Activated CD4-positive, alpha-beta T cell treated with anti-CD3 and anti-CD28 coated beads, Interleukin-2, amount 50 U/mL, for 24 hours (primary cell): ENCODE measurements around the gene TNIK.

Experiments used
- DNase-seq, 2 donors: peaks; one replicate each; pipeline ENCODE4 v3.0.0-alpha.2; 2020; ENCODE audit warnings: low read depth in 1 of 2, low spot score in 1 of 2

The TNIK gene

DNA sequence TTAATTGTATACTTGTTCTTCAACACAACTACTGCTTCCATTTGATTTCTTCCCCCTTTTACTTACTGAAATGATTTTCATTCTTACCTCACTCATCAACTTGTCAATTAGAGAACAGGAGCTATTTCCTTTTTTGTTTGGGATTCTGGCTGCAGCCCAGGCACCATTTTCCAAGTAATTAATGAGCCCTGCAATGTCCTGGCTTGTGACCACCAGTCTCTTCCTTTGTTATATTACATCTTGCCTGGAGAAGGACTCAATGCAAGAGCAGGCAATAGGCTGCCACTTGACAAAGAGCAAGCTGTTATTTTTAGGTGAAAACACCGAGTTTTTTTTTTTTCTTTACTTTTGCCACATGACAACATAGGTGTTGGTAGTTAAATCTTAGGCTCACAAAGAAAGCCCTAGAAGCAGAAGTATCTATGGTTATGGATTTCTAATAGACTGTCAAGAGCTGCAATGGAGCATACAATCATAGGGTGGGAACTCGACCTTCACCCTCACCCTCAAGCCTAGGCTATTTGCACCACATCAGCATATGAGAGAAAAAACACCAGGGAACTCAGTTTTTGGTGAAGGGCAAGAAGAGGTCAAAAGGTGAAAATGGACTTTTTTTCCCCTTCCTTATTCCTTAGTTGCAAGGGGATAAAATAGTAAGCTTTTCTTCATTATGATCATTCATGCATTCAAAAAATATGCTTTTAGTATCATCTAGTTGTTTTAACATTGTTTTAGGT, 114.9 kb downstream of the TNIK start:
- DNase-seq = no peak

DNA sequence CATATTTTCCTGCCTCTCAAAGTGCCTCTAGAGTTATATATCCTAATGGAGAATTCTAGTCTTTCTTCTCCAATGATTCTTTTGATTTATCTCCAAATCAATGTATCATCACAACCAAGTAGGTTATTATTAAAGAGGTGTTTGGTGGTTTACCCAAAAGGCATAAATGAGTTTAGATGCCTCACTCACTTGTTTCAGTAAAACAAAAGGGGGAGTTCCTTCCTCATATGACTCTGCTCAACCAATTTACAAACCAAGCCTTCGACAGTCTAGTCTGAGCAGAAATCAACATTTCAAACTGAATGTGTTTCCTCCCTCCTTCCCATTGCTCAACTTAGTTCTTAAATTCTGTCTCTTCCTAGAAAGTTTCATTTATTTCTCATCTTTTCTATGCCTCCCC, 116.5 kb downstream of the TNIK start:
- DNase-seq = no peak

DNA sequence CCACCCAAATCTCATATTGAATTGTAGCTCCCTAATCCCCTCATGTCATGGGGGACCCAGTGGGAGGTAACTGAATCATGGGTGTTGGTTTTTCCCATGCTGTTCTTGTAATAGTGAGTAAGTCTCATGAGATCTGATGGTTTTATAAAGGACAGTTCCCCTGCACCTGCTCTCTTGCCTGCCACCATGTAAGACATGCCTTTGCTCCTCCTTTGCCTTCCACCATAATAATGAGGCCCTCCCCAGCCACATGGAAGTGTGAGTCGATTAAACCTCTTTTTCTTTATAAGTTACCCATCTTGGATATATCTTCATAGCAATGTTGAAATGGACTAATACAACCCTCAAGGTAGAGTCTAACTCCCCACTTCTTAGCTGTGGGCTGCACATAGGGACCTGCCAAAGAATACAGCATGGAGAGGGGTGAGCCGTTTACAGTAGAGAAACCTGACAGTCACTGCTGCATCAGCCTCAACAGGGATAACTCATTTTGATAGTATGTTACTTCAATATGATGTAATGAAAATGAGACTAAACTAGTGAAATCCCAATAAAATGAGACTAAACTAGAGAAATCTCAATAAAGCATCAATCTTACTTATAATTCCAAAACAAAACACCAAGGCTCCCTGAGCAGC, 117.3 kb downstream of the TNIK start:
- no peak for DNase-seq

DNA sequence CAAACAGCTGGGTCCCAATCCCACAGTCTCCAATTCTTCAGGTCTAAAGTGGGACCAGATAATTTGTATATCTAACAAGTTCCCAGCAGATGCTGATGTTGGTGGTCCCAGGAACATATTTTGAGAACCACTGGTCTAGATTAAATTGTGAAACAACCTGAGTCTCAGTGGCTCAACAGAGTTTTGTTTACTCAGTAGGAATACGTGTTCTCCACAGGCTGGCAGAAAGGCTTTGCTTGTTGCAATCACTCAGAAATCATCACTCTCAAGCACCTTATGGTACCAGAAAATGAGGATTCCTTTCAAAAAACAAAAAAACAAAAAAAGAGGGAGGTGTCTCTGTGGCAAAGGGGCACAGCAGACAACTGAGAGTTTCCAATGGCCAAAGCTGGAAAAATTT, 118.0 kb downstream of the TNIK start:
- no peak for DNase-seq

DNA sequence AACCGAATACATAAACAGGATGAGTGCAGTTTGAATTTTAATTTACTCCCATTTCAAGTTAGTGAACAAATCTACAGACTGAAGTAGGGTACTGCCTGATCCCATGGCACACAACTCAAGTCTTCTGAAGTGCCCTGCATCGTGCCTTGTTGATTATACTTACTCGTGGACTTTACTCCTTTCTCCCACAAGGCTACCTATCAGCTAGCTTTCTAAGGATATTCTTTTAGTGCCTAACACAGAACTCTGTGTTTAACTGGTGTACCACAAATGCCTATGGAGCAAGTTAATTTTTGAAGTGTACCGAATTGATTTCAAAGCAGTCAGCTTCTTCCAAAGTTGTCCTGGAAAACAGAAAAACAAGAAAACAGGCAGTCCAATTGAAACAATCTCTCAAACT, 119.8 kb downstream of the TNIK start:
- DNase-seq = no peak

DNA sequence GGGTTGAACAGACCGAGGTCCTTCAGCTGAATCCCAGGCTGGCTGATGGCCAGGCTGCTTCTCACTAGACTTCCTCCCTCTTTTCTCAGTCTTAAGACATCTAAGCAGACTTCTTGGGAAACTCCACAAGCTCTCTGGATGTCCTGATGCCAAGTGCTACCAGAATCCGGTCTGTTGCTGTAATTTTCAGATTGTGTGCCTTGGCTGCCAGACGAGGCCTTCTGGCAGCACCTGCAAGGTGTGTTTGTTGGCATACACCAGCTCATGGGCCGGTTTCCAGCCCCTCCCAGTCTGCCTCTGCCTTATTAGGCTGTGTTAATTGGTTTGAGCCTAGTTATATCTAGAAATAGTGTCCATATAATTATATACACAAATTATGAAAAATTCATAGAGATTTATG, 120.6 kb downstream of the TNIK start:
- DNase-seq = no peak

DNA sequence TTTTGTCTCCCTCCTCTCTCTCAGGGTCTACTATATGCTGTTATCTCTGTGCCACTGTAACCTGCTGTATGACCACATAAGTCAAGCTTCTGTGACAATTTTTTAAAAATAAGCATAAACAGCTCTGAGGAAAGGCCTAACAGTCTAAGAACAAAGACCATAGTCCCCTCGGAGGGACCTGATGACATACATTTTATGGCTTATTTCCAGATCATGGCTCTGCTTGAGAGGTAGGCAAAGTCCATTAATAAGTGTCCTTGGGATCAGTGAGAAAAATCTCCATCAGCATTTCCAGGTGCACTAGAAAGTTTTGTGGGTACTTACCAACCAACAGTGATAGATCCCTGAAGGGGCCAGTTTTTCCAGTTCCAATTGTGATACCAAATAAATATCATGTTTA, 123.8 kb downstream of the TNIK start:
- no peak for DNase-seq

DNA sequence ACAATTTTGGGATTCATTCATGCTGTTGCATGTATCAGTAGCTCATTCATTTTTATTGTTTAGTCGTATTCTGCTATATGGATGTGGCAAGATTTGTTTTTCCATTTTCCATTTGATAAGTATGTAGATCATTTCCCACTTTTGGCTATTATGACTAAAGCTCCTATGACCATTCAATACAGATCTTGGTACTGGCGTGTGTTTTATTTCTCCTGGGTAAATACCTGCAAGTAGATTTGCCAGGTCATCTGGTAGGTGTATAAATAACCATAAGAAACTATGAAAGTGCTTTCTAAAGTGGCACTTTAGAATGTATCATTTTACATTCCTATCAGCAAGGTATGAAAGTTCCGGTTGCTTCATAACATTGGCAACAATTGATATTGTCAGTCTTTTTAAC, 124.6 kb downstream of the TNIK start:
- DNase-seq = no peak

DNA sequence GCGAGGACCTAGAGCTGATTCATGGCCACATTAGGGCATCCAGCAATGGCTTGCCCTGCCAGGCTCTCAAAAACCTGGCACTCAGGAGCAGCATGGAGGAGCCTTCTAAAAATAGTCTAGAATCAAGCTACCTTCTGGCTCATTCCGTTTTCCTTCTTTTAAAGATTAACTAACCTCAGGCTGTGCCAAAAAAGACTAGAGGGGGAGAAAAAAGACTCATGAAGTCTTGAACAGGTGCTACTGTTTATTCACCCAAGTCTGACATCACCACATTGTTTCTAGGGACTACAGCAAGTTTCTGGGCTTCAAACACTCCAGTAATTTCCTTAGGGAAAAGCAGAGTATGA, 125.8 kb downstream of the TNIK start:
- DNase-seq = no peak

DNA sequence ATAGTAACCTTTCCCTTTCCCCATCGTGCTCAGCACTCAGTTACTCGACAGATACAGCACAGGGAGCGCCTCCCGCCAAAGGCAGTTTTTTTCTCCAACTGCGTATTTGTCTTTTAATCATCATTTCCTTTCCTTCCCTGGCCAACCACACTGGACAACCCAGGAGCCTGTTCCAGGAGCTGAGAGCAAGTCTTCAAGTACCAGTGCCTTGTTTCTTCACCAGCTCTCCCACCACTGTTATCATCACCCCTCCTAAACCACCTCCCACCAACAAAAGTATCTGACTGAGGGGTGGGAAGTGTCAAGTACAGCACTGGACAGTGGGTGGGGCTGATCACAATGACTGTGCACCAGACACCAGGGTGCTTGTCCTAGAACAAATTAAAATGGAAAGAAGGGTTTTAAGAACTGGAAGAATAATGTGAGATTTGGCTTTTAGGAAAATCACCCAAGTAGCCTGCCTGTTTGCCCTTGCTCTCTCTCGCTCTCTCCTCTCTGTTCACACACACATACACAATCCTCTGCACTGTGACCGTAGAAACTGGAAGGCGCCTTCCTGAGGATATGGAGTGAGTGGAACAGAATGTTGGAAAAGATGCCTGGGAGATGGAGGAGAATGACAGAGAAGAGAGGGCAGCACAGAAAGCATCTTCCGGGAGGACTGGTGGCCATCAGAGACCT, 126.3 kb downstream of the TNIK start:
- DNase-seq = no peak

DNA sequence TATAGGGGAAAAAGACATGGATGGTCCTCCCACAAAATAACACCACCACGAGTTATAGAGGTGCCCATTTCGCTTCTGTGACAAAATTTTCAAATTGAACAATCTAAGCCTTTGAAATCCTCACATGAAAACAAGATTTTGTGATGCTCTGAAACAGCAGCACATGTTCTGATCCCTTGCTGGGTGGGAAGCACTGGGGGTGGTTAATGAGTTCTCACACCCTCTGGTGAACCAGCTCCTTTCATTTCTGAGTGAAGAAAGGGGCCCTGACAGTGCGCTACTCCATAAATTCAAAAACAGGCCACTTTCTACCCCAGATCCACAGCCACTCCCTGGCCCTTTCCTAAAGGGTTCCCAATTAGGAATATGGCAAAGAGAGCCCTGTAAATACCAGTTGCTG, 129.3 kb downstream of the TNIK start:
- no peak for DNase-seq

DNA sequence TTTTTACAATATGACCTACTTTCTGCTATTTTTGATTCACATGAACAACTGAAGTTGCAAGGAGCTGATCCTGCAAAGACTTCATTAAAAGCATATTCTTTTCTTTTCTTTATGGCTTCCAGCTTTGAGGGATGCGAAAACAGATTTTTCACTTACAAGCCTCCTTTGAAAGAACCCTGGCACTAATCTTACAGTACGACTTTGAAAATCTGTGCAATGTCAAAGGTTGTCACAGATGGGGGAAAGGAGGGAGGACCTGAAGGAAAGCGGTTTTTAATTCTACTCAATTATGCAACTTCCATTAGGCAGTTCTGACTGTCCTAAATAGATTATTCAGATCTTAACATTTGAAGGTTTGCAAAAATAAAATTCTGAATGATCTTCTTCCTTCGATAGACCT, 130.5 kb downstream of the TNIK start:
- DNase-seq = no peak

DNA sequence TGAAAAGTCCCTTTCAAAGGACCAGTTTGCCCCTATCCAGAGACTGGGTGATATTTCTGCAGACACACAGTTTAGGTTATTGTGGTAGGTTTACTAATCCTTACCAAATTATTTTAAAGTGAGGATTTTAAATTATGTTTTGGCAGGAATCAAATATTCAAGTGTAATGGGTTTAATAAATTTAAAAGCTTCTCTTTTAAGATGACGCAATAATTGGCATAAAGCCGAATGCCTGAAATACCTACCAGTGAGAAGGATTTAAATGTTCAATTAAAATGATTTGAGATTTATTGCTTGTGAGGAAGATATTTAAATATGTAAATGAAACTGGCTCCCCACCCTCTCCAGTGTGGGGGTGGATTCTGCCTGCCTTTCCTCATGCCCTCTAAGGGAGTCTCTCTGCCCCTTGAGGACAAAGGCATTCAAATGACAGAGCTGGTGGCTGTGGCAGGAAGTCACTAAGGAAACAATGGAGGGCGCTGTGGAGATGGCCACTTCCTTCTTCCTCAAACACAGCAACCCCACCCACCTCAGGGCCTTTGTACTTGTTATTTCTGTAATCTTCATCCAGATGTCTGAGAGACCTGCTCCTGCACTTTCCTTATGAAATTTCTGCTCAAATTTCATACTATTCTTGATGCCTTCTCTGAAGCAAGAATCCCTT, 131.7 kb downstream of the TNIK start:
- DNase-seq = peak in 1 of 2 donors; percentile 14

DNA sequence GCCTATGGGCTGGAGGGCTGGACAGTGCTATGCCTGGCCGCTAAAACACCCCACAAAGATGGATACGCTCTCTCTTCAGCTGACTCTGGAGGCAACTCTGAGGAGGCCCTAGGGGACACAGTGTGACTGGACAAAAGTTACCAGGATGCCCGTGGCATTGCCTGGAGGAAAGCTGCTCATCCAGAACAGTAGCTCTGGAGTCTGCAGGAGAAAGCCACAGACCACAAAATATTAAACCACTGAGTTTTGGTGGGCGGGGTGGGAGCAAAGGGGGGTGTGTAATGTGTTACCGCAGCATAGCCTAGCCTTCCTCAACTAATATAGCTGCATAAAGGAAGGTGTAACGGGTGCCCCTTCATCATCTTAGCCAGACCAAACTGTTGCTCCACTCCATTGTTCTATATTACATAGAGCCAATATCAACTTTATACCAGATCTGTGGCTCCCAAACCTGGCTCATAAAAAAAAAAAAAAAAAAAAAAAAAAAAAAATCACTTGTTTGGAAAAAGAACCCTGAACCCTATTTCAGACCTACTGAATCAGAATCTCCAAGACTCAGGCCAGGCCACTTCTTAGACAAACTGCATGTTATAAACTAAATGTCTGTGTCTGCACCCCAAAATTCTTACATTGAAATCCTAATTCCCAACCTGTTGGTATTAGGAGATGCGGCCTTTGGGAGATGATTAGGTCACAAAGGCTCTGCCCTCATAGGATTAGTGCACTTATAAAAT, 132.6 kb downstream of the TNIK start:
- no peak for DNase-seq

DNA sequence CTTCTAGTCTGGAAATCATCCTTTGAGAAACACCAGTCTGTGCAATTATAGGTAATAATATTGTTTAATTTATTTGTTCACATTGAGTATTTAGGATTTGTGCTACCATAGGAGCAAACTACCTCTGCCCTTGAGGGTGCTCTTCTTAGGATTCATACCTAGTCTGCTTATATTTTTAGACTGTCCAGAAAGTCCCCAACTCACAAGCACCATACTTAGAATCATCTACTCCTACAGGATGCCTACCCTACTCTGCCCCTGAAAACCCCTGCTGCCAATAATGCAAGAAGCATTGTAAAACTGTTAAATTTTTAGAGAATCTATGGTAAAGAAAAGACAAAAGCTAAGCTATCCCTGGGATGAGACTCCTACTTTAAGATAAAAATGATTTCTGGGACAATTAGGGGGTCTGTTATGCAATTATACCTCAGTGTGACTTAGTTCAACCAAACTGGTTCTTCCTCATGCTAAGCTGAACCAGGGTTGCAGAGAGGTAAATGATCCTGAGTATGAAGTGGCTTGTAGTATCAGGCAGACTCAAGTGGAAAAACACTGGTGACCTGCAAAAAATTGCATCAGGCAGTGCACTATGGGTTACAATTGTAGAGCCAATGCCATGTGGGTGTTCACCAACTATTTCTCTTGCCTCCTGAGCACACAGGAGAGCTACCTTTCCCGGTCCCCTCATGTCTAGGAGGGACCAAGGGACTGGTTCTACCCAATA, 133.3 kb downstream of the TNIK start:
- no peak for DNase-seq

DNA sequence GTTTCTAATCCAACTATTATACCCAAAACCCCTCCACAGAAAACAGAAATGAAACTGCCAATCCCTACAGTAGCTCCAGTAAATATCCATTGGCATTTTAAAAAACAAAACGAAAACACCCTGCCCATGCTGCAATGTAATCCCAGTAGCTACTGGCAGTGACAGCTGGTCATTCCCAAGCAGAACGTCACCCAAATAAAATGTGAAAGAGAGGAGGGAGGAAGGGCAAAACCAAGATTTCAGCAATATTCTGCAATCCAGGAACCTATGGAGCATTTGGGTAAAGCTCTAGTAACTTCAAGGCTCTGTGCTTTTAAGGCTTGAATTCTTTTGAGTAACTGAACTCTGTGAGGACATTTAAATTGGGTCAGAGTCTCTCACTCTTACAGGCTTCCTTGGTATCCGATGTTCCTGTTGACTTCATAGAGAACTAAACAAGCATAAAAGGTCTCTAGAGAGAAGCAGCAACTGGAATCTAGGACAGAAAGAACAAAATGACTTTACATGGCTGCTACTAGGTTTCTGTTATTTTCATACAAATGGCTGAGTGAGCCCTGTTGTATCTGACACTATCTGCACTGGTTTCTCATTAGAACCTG, 136.2 kb downstream of the TNIK start:
- no peak for DNase-seq

DNA sequence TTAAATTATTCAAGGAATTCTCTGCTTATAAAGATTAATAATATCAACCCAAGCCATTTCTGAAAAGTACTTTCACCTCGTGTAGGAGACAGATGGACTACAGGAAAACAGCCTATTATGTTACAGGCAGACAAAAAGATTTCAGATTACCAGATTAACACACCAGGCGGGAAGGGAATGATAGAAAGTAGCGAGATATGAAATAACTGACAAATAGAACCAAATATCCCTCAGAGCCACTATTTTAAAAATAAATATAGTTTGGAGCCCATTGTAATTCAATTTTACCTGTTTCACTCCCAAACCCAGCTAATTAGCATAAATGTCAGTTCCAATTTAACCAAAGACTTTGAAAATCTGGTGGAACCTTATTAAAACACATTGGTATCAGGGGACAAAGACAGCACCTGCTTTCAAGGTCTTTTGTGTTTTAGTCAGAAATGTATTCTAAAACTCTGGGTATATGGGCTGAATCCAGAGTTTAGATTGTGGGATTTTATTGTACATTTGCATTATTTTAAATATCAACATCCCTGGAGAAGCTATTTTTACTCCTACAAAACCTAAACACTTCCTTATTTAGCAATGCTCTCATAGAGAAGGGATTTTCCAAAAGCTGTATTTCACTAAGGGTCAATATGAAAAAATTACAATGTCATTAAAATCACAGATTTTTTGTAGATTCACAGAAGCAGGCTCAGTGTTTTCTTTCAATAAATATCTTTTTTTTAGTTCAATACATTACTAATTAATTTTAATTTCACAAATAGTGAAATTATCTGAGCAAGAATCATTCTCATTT, 138.4 kb downstream of the TNIK start:
- no peak for DNase-seq

DNA sequence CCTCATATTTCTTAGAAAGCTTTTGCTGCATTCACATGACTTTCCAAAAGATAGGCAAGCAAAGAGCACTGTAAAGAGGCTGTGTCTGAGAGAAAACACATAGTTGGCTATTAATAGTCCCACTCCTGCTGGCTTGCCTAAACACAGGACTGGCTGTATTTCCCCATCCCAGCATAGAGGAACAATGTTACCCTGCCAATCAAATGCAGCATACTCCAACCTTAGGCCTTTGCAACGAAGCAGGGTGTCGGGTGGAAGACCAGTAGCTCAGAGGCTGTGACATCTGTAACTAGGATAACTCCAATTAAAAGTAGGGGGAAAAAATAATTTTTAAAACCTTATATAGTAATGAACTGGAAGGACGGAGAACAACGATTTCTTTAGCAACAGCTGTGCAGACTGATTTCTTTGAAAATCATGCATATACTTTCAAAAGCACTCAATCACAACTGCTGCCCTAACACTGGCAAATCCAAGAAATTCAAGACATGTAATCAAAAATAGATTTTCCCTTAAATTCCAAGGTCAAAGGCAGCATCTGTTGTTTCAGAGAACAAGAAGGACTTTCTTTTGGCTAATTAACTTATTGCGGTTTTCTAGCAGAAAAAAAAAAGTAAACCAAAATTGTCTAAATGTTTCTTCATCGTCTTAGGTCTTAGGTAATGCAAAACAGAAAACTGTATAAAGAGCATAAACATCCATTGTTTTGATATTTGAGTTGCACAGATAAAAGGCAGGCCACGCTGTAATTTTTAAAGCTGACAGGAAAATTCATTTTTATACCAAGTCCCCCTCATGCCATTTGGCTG, 139.3 kb downstream of the TNIK start:
- DNase-seq = no peak

DNA sequence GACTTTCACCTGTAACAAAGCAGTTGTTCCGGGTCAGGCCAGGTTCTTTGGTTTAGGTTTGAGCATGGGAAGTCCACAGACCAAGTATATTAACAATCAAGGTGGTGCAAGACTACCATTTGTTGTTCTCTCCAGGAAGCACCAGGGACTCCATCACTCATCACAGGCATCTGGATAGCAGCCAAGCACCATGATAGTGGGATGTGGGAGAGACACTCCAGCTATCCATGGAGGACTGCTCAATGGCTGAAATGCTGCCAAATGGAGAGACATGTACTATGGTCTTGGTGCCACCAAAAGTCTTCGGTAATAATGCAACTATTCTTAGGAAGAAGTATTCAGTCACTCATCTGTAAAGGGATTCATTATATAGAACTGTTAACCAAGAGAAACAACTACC, 143.0 kb downstream of the TNIK start:
- no peak for DNase-seq
